ENCODE results near the gene ETFA. TPM values are rescaled to one million over a fixed set of nuclear protein-coding genes. Genes with fewer than 3 reads are reported as not detected.

ETFA gene
- total and polyA plus RNA-seq, 2 experiments from 2014 or later, result 175 to 185 TPM

DNA sequence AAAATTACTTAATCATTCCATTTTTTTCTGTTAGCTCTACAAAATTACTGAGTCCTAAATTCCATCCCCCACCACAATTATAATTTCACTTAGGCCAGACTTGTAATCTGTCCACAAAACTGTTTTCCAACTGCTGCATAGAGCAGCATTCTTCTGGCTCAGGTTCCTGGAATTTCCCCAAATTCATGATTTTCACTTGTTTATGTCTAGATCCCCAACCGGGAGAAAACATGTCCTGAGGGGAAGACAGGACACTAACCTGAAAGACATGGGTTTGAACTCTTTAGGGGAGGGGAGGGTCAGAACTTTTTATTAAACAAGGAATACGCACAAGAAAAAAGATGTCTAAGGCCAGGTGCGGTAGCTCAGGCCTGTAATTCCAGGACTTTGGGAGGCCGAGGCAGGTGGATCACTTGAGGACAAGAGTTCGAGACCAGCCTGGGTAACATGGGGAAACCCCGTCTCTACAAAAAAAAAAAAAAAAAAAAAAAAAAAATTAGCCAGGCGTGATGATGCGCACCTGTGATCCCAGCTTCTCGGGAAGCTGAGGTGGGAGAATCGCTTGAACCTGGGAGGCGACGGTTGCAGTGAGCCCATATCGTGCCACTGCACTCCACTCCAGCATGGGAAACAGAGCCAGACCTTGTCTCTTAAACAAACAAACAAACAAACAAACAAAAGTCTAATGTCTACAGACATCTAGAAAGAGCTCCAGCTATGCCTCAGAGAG, 1.5 kb downstream of the ETFA start:
- no peaks in the 10 kb centered on the region for H3K27me3 ChIP-seq
- H3K27ac ChIP-seq, result peak overlapping the region; percentile 95
- 84% methylated on average over 12 of the region's 13 CpGs for WGBS (ENCODE audit: low lambda C conversion rate, missing lambda C conversion rate)
- H3K9me2 ChIP-seq (replicated peaks; ENCODE audit: insufficient read depth), result no peaks in the 10 kb centered on the region
- H3K36me3 ChIP-seq (replicated peaks; ENCODE audit: insufficient read depth, low read depth), result no peaks in the 10 kb centered on the region
- H3K79me2 ChIP-seq, result peaks cover 64% of the 10 kb centered on the region
- H3K4me3 ChIP-seq, result peak overlapping the region; percentile 81
- H3K4me2 ChIP-seq, result peak overlapping the region; percentile 91
- H2AFZ ChIP-seq, result no peak overlapping the region
- H3K9me3 ChIP-seq (ENCODE audit: low read depth), result no peaks in the 10 kb centered on the region
- DNase-seq (ENCODE audit: low spot score), result no peak
- H3K4me1 ChIP-seq (ENCODE audit: insufficient read depth), result peaks cover 3% of the 10 kb centered on the region
- TF ChIP-seq EZH2 (IDR thresholded peaks at IDR 0.05; ENCODE audit: borderline replicate concordance), result no peak
- no peak for TF ChIP-seq CTCF (IDR thresholded peaks at IDR 0.05; ENCODE audit: poor library complexity)
- no peak for TF ChIP-seq EZH2phosphoT487 (IDR thresholded peaks at IDR 0.05; ENCODE audit: low read depth, severe bottlenecking, unreplicated experiment)
- peaks cover 40% of the 10 kb centered on the region for H4K20me1 ChIP-seq (ENCODE audit: insufficient read depth, poor library complexity, severe bottlenecking)

DNA sequence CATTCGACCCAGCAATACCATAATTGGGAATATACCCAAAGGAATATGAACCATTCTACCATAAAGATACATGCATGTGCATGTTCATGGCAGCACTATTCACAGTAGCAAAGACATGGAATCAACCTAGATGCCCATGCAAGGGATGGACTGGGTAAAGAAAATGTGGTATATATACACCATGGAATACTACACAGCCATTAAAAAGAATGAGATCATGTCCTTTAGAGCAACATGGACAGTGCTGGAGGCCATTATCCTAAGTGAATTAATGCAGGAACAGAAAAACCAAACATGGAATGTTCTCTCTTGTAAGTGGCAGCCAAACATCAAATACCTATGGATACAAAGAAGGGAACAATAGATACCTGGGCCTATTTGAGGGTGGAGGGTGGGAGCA, 7.4 kb downstream of the ETFA start:
- H4K20me1 ChIP-seq (ENCODE audit: insufficient read depth, poor library complexity, severe bottlenecking), result peaks cover 84% of the 10 kb centered on the region
- peaks cover 98% of the 10 kb centered on the region for H3K79me2 ChIP-seq
- H3K4me1 ChIP-seq (ENCODE audit: insufficient read depth), result peaks cover 3% of the 10 kb centered on the region
- no peak for DNase-seq (ENCODE audit: low spot score)
- no peaks in the 10 kb centered on the region for H3K27me3 ChIP-seq
- H3K36me3 ChIP-seq (replicated peaks; ENCODE audit: insufficient read depth, low read depth), result no peaks in the 10 kb centered on the region
- no peak overlapping the region for H3K27ac ChIP-seq
- no peaks in the 10 kb centered on the region for H3K9me2 ChIP-seq (replicated peaks; ENCODE audit: insufficient read depth)
- no peak overlapping the region for H3K4me2 ChIP-seq
- H2AFZ ChIP-seq, result no peak overlapping the region
- 100% methylated on average over 1 of the region's 1 CpG for WGBS (ENCODE audit: low lambda C conversion rate, missing lambda C conversion rate)
- no peak for TF ChIP-seq CTCF (IDR thresholded peaks at IDR 0.05; ENCODE audit: poor library complexity)
- no peak for TF ChIP-seq EZH2 (IDR thresholded peaks at IDR 0.05; ENCODE audit: borderline replicate concordance)
- no peak for TF ChIP-seq EZH2phosphoT487 (IDR thresholded peaks at IDR 0.05; ENCODE audit: low read depth, severe bottlenecking, unreplicated experiment)
- H3K9me3 ChIP-seq (ENCODE audit: low read depth), result no peaks in the 10 kb centered on the region
- no peak overlapping the region for H3K4me3 ChIP-seq

GRCh38 chr15:76299786-76300185, 11.5 kb downstream of the ETFA start:
- no peaks in the 10 kb centered on the region for H3K9me2 ChIP-seq (replicated peaks; ENCODE audit: insufficient read depth)
- no peak for DNase-seq (ENCODE audit: low spot score)
- H3K4me1 ChIP-seq (ENCODE audit: insufficient read depth), result no peaks in the 10 kb centered on the region
- no peak overlapping the region for H3K4me3 ChIP-seq
- no peaks in the 10 kb centered on the region for H3K27me3 ChIP-seq
- peaks cover 95% of the 10 kb centered on the region for H3K79me2 ChIP-seq
- H2AFZ ChIP-seq, result no peak overlapping the region
- WGBS (ENCODE audit: low lambda C conversion rate, missing lambda C conversion rate), result 69% methylated on average over 1 of the region's 1 CpG
- H3K36me3 ChIP-seq (replicated peaks; ENCODE audit: insufficient read depth, low read depth), result no peaks in the 10 kb centered on the region
- H3K27ac ChIP-seq, result peak overlapping the region; percentile 77
- peaks cover 68% of the 10 kb centered on the region for H4K20me1 ChIP-seq (ENCODE audit: insufficient read depth, poor library complexity, severe bottlenecking)
- no peak for TF ChIP-seq CTCF (IDR thresholded peaks at IDR 0.05; ENCODE audit: poor library complexity)
- no peak for TF ChIP-seq EZH2 (IDR thresholded peaks at IDR 0.05; ENCODE audit: borderline replicate concordance)
- TF ChIP-seq EZH2phosphoT487 (IDR thresholded peaks at IDR 0.05; ENCODE audit: low read depth, severe bottlenecking, unreplicated experiment), result no peak
- H3K9me3 ChIP-seq (ENCODE audit: low read depth), result no peaks in the 10 kb centered on the region
- no peak overlapping the region for H3K4me2 ChIP-seq

Measured in hepatocyte (in vitro differentiated cells).